Measurements from ENCODE around the gene ADPRS.

- TF ChIP-seq EP300 (IDR thresholded peaks at IDR 0.05), result no peak
- TF ChIP-seq, protein P1, sequence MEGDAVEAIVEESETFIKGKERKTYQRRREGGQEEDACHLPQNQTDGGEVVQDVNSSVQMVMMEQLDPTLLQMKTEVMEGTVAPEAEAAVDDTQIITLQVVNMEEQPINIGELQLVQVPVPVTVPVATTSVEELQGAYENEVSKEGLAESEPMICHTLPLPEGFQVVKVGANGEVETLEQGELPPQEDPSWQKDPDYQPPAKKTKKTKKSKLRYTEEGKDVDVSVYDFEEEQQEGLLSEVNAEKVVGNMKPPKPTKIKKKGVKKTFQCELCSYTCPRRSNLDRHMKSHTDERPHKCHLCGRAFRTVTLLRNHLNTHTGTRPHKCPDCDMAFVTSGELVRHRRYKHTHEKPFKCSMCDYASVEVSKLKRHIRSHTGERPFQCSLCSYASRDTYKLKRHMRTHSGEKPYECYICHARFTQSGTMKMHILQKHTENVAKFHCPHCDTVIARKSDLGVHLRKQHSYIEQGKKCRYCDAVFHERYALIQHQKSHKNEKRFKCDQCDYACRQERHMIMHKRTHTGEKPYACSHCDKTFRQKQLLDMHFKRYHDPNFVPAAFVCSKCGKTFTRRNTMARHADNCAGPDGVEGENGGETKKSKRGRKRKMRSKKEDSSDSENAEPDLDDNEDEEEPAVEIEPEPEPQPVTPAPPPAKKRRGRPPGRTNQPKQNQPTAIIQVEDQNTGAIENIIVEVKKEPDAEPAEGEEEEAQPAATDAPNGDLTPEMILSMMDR (IDR thresholded peaks at IDR 0.05), result no peak
- no peak for TF ChIP-seq POLR2A (IDR thresholded peaks at IDR 0.05)
Measured at GRCh38 chr1:36118447-36119204, 29.9 kb downstream of the ADPRS start.
